HepG2 (cell line): ENCODE data around the gene MGAT4D. TPM values are rescaled to one million over a fixed set of nuclear protein-coding genes. Genes with fewer than 3 reads are reported as not detected.
"Not testable (repeated sequence)": the region's sequence is repeated elsewhere in the genome, so short reads cannot be mapped to it uniquely, and the experiment has no call there.

Experiments
- ATAC-seq: fragments of 200-7000 bp; cut with Tn5 transposase; 3 replicates; pipeline ENCODE4 v1.9.1; 2020; ENCODE audit warnings: mild to moderate bottlenecking, moderate library complexity
- BruUV-seq: library from RNA; stranded (reverse); fragments of 400-500 nt; replicated peaks from 2 replicates; lab custom pipeline; 2021; lab: Mats Ljungman, UMichigan
- CTCF ChIA-PET: fragments of 300-600 bp; formaldehyde crosslinking; extraction: SDS; loops from one replicate; lab custom pipeline; 2021; ENCODE audit warnings: low total read pairs, inconsistent platforms, low intra/inter-chr PET ratio; lab: Yijun Ruan, JAX
- POLR2A ChIA-PET: fragments of 350-600 bp; sonication (Branson Sonifier 250); formaldehyde crosslinking; loops from one replicate; lab custom pipeline; 2020; ENCODE audit warnings: antibody characterized with exemption, inconsistent platforms; lab: Yijun Ruan, JAX
- DNase-seq: peaks from one replicate; pipeline ENCODE4 v3.0.0-alpha.2; 2015; ENCODE audit warnings: low spot score
- FAIRE-seq: peaks from 3 replicates; lab custom pipeline; 2011; peaks lifted over from hg19 to GRCh38; lab: Jason Lieb, UNC
- H2AFZ ChIP-seq: one replicate; pipeline ENCODE4 v1.6.1; 2011; ENCODE audit warnings: low read length, inconsistent platforms
- H3K27ac ChIP-seq: fragments of 300-600 bp; 3 replicates; pipeline ENCODE4 v1.8.0; 2011; ENCODE audit warnings: mixed run types, mild to moderate bottlenecking, mixed read lengths, low read length, inconsistent platforms; ENCODE audit not compliant: insufficient read depth; ENCODE audit errors: extremely low read length
- H3K27me3 ChIP-seq, 2 experiments: fragments of 200-600 bp in 1 of 2; 2 replicates in 1 of 2; 3 replicates in 1 of 2; pipeline versions ENCODE4 v1.6.0 to v1.8.0; 2011; ENCODE audit warnings: low read length in 2 of 2, mild to moderate bottlenecking in 2 of 2, moderate library complexity in 2 of 2, inconsistent platforms in 1 of 2; ENCODE audit not compliant: insufficient read depth in 2 of 2, control insufficient read depth in 1 of 2
- H3K36me3 ChIP-seq, 2 experiments: fragments of 200-600 bp in 1 of 2; replicated peaks in 1 of 2; 2 replicates in 1 of 2; 3 replicates in 1 of 2; pipeline versions ENCODE4 v1.5.1 to v1.8.0; 2011; ENCODE audit warnings: low read length in 2 of 2, inconsistent platforms in 1 of 2; ENCODE audit not compliant: insufficient read depth in 2 of 2, control insufficient read depth in 1 of 2
- H3K4me1 ChIP-seq: 2 replicates; pipeline ENCODE4 v1.5.1; 2012; ENCODE audit warnings: low read length, inconsistent platforms; ENCODE audit not compliant: insufficient read depth
- H3K4me2 ChIP-seq: 2 replicates; pipeline ENCODE4 v1.6.0; 2011; ENCODE audit warnings: low read depth, low read length, inconsistent platforms
- H3K4me3 ChIP-seq, 3 experiments: fragments of 200-600 bp in 1 of 3; sonication (generic), shearing (Covaris generic) in 1 of 3; replicated peaks in 1 of 3; 2 replicates each; pipeline ENCODE4 v1.5.1; 2011 to 2016; ENCODE audit warnings: low read length in 3 of 3, inconsistent platforms in 2 of 3, low read depth in 2 of 3, mild to moderate bottlenecking in 2 of 3, control low read depth in 1 of 3, mixed read lengths in 1 of 3; ENCODE audit not compliant: insufficient read depth in 1 of 3
- H3K79me2 ChIP-seq: one replicate; pipeline ENCODE4 v1.6.1; 2011; ENCODE audit warnings: low read length, inconsistent platforms; ENCODE audit not compliant: insufficient read depth
- H3K9ac ChIP-seq: 2 replicates; pipeline ENCODE4 v1.6.0; 2011; ENCODE audit warnings: mild to moderate bottlenecking, low read depth, low read length, inconsistent platforms; ENCODE audit not compliant: insufficient read depth
- H3K9me3 ChIP-seq: 2 replicates; pipeline ENCODE4 v1.5.1; 2012; ENCODE audit warnings: mild to moderate bottlenecking, low read length
- H4K20me1 ChIP-seq: 2 replicates; pipeline ENCODE4 v1.6.0; 2011; ENCODE audit warnings: inconsistent platforms, mild to moderate bottlenecking, low read length, moderate library complexity; ENCODE audit not compliant: insufficient read depth
- FOXA1 ChIP-seq, 2 experiments: fragments of 450-650 bp in 1 of 2; sonication (generic) in 1 of 2; formaldehyde crosslinking in 1 of 2; IDR thresholded peaks; 2 replicates each; pipeline versions ENCODE4 v1.4.0 to v1.6.1; 2016 to 2020; ENCODE audit warnings: missing genetic modification reagents in 1 of 2
- GFI1 ChIP-seq: sonication (generic); formaldehyde crosslinking; IDR thresholded peaks from 2 replicates; pipeline ENCODE4 v1.5.0; 2020; ENCODE audit warnings: missing genetic modification reagents, mild to moderate bottlenecking, borderline replicate concordance
- IKZF1 ChIP-seq: fragments of 450-650 bp; IDR thresholded peaks from 2 replicates; pipeline ENCODE4 v1.7.1; 2016
- NCOA1 ChIP-seq: sonication (generic); formaldehyde crosslinking; IDR thresholded peaks from 2 replicates; pipeline ENCODE4 v1.9.0; 2021; ENCODE audit warnings: missing genetic modification reagents
- RARA ChIP-seq: IDR thresholded peaks from 2 replicates; pipeline ENCODE4 v1.6.1; 2016; ENCODE audit warnings: missing genetic modification reagents, missing compliant biosample characterization
- SUZ12 ChIP-seq: fragments of 150-350 bp; IDR thresholded peaks from 2 replicates; pipeline ENCODE4 v1.6.1; 2014; ENCODE audit warnings: low read depth, low read length
- YY1 ChIP-seq: IDR thresholded peaks from 2 replicates; pipeline ENCODE4 v1.6.1; 2011; ENCODE audit warnings: low read length, low read depth, moderate library complexity, mild to moderate bottlenecking; ENCODE audit not compliant: insufficient read depth, insufficient replicate concordance
- ZNF281 ChIP-seq: sonication (generic); formaldehyde crosslinking; IDR thresholded peaks from 2 replicates; pipeline ENCODE4 v1.4.0; 2020; ENCODE audit warnings: missing genetic modification reagents, borderline replicate concordance
- ZNF577 ChIP-seq: sonication (generic); formaldehyde crosslinking; IDR thresholded peaks from 2 replicates; pipeline ENCODE4 v1.4.0; 2020; ENCODE audit warnings: mild to moderate bottlenecking, low read depth, missing genetic modification reagents, borderline replicate concordance
- ZNF605 ChIP-seq: sonication (generic); formaldehyde crosslinking; IDR thresholded peaks from 2 replicates; pipeline ENCODE4 v1.8.0; 2022; ENCODE audit warnings: mild to moderate bottlenecking, missing genetic modification reagents
- ZNF740 ChIP-seq: sonication (generic); formaldehyde crosslinking; IDR thresholded peaks from 2 replicates; pipeline ENCODE4 v1.4.0; 2020; ENCODE audit warnings: missing genetic modification reagents
- WGBS: methylation state at CpG from one replicate; pipeline ENCODE4 v1.1.6; 2017; ENCODE audit warnings: low lambda C conversion rate; 5-methylcytosine and 5-hydroxymethylcytosine counted together
- in situ Hi-C: cut with HindIII; loops from 2 replicates; pipeline ENCODE4 v1.10.0; 2017; ENCODE audit warnings: low pct_unique_long_range_greater_than_20kb; ENCODE audit not compliant: extremely low pct_ligation_motif_present
- intact Hi-C: fragments of 100-400 bp; cut with micrococcal nuclease; formaldehyde crosslinking; loops from one replicate; pipeline ENCODE4 v1.10.0; 2022; ENCODE audit not compliant: unreplicated experiment
- polyA plus RNA-seq, 8 experiments: library from polyadenylated mRNA; depleted of rRNA in 3 of 8; stranded (reverse) in 7 of 8; unstranded in 1 of 8; fragments of >200 nt; fragmentation: Illumina TruSeq in 4 of 8; extraction: Trizol in 4 of 8; gene quantifications; 2 replicates each; pipeline versions ENCODE4 v1.2.1 to v1.2.3, GENCODE V29; 2011 to 2016; ENCODE audit warnings: low read depth in 4 of 8, missing spikeins in 1 of 8, mixed read lengths in 1 of 8; ENCODE audit not compliant: insufficient read depth in 1 of 8
- total RNA-seq, 5 experiments: library from RNA; depleted of rRNA; stranded (reverse); fragments of >200 nt; fragmentation: Illumina TruSeq; extraction: Trizol; gene quantifications; 2 replicates each; pipeline ENCODE4 v1.2.3, GENCODE V29; 2016; ENCODE audit warnings: low read depth in 1 of 5
- TF ChIP-seq, protein P1 (sequence below): IDR thresholded peaks from 2 replicates; pipeline ENCODE4 v1.6.1; 2018; ENCODE audit warnings: missing genetic modification reagents, mild to moderate bottlenecking, missing compliant biosample characterization

Gene MGAT4D
- total and polyA plus RNA-seq, 2 of the 13 experiments (the other 11 are each of a cell fraction or from before 2014, with no cell fraction given): not detected

GRCh38 chr4:140413130-140413969 lies 84.7 kb downstream of the MGAT4D start:
- H3K27me3 ChIP-seq; ATAC-seq; H3K36me3 ChIP-seq; DNase-seq; H3K9ac ChIP-seq; H3K4me2 ChIP-seq; CTCF ChIA-PET; H3K4me1 ChIP-seq; H3K27ac ChIP-seq; H3K79me2 ChIP-seq; BruUV-seq; H4K20me1 ChIP-seq; H3K9me3 ChIP-seq; FAIRE-seq; H3K4me3 ChIP-seq; POLR2A ChIA-PET; intact Hi-C loops; H2AFZ ChIP-seq; in situ Hi-C loops; TF ChIP-seq FOXA1 (IDR thresholded peaks at IDR 0.05): not testable (repeated sequence)
- TF ChIP-seq ZNF281 (CRISPR knock-in tag): peak; percentile 34; the same call in 1 of the 2 replicates
- 0 out of 2 replicates have a peak, but pooled peaks have one; percentile 16 for TF ChIP-seq FOXA1 (CRISPR knock-in tag; IDR thresholded peaks at IDR 0.05)
- WGBS: 91% methylated on average over 20 of the region's 32 CpGs

DNA sequence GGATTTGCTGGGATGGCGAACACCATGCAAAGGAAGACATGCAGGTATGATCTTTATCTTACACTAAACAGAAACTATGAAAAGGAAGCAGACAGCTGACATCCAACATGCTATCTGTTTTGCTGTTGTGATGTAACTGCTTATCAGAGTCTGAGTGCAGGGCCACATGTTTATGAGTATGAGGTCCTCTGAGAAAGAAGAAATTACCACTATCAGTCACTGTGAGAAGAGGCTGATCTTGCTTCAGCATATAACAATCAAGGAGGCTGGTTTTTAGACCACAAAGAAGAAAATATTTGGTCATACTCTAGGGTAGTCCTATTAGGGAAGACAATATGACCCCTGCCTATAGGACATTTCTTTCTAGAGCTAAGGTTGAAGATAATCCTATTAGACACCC lies 89.1 kb downstream of the MGAT4D start:
- in situ Hi-C loops (no loop called here), intact Hi-C loops (no loop called here)
- CTCF ChIA-PET: no interaction called here
- Histone ChIP-seq H3K9ac (no peak overlapping the region), H3K79me2 (no peaks in the 10 kb centered on the region), H3K4me1 (no peaks in the 10 kb centered on the region), H3K27ac (no peak overlapping the region), H3K36me3 (peaks cover 0 to 4% of the 10 kb centered on the region in 2 experiments; a peak in 1 of 5 replicates), H4K20me1 (no peaks in the 10 kb centered on the region), H3K4me3 (no peak overlapping the region), H2AFZ (no peak overlapping the region), H3K4me2 (no peak overlapping the region), H3K9me3 (no peaks in the 10 kb centered on the region), H3K27me3 (no peaks in the 10 kb centered on the region)
- FAIRE-seq (no peak), ATAC-seq (no peak), DNase-seq (no peak)
- BruUV-seq: no TSS peak
- WGBS: 100% methylated on average over 1 of the region's 1 CpG
- POLR2A ChIA-PET: no interaction called here
- TF ChIP-seq RARA (CRISPR knock-in tag): no peak
- no peak for TF ChIP-seq IKZF1
- no peak for TF ChIP-seq ZNF577 (CRISPR knock-in tag)
- TF ChIP-seq ZNF740 (CRISPR knock-in tag): no peak
- TF ChIP-seq SUZ12: no peak
- TF ChIP-seq GFI1 (CRISPR knock-in tag): no peak
- TF ChIP-seq, protein P1, sequence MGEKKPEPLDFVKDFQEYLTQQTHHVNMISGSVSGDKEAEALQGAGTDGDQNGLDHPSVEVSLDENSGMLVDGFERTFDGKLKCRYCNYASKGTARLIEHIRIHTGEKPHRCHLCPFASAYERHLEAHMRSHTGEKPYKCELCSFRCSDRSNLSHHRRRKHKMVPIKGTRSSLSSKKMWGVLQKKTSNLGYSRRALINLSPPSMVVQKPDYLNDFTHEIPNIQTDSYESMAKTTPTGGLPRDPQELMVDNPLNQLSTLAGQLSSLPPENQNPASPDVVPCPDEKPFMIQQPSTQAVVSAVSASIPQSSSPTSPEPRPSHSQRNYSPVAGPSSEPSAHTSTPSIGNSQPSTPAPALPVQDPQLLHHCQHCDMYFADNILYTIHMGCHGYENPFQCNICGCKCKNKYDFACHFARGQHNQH: no peak
- TF ChIP-seq ZNF605 (CRISPR knock-in tag): no peak
- TF ChIP-seq YY1: no peak
- no peak for TF ChIP-seq NCOA1 (CRISPR knock-in tag)
